ENCODE data around the gene TRMT1L. TPM values are rescaled to one million over a fixed set of nuclear protein-coding genes. Genes with fewer than 3 reads are reported as not detected.

The TRMT1L gene
- total RNA-seq, 1 experiment from 2014 or later: 11.3 TPM

Other genes starting within 250 kb of the TRMT1L start
- gene NIBAN1, start 182.4 kb downstream of the TRMT1L start, total RNA-seq (2014; rRNA removed): 6.9 and 8.2 TPM in 2 replicates
- 9.8 and 13.6 TPM in 2 replicates for gene RNF2, start 111.4 kb downstream of the TRMT1L start, total RNA-seq (2014; rRNA removed)
- gene SWT1, start 214 bp upstream of the TRMT1L start, total RNA-seq (2014; rRNA removed): 0.69 and 1.5 TPM in 2 replicates
- gene IVNS1ABP, start 160.3 kb upstream of the TRMT1L start, total RNA-seq (2014; rRNA removed): 21.0 and 30.7 TPM in 2 replicates